ENCODE measurements around the gene VAMP2. TPM values are rescaled to one million over a fixed set of nuclear protein-coding genes. Genes with fewer than 3 reads are reported as not detected.
A peak's percentile ranks its signal among the peaks of the same experiment; 100 is the strongest.

VAMP2 gene
- total and polyA plus RNA-seq, 4 donors = 33.9 to 76.2 (median 45.8) TPM

DNA sequence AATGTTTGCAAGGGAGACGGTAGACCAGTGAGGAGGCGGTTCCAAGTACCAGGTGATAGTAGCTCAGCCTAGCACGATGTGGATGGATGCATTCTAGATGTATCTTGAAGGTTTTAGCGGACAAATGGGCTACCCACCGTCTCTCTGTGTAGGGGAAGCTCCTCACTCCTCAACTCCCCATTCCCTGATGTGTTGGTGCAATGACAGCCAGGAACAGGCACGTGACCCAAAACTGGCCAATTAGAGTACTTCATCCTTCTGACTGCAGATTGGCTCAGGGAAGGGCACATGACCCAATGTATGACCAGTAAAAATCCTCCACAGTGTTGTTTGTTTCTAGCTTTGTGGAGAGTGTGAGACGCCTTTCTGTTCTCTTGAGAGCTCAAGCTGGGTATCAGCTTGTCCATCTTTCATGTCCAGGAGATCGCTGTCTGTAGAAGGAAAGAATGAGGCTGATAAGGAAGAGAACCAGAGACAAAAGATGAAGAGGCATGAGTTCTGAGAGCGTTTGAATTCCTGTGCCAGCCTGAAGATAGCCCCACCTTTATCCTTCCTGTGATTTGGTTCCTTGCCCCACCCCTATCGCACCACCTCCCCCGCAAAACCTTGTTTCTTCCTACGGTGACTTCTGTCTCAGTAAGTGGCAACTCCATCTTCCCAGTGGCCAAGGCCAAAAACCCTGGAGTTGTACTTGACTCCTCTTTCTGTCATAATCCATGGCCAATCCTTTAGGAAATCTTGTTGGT is 29.5 kb upstream of the VAMP2 start:
- WGBS, 2 donors = 13 to 17% methylated on average over 12 of the region's 12 CpGs
- ATAC-seq (ENCODE audit: insufficient read depth, low FRiP score) (no peak), DNase-seq (peak; percentile 82 to 94 (median 93))
- no peak for TF ChIP-seq CTCF (IDR thresholded peaks at IDR 0.05; ENCODE audit: control extremely low read depth, extremely low read depth)
- no peaks in the 10 kb centered on the region for H3K27me3 ChIP-seq (ENCODE audit: control insufficient read depth in 3 of 3, insufficient read depth in 3 of 3, low read length in 2 of 3)
- peaks cover 10 to 34% (median 15%) of the 10 kb centered on the region in 5 donors for H3K4me1 ChIP-seq (ENCODE audit: control insufficient read depth in 5 of 5, insufficient read depth in 5 of 5, low read length in 5 of 5)
- H3K9ac ChIP-seq (ENCODE audit: insufficient read depth in 1 of 2, low read length in 2 of 2) = peak overlapping the region in 1 of 2 donors; percentile 59
- no peaks in the 10 kb centered on the region for H3K9me3 ChIP-seq (ENCODE audit: control insufficient read depth in 4 of 4, insufficient read depth in 3 of 4, low read length in 3 of 4)
- no peak overlapping the region for H3K4me3 ChIP-seq
- no peaks in the 10 kb centered on the region for H3K36me3 ChIP-seq (ENCODE audit: control insufficient read depth in 4 of 4, insufficient read depth in 4 of 4, low read length in 4 of 4)
- H3K27ac ChIP-seq (ENCODE audit: low read depth in 1 of 2, low read length in 1 of 2) = peak overlapping the region; percentile 68 to 95

GRCh38 chr17:8190506-8190905 is 27.8 kb upstream of the VAMP2 start:
- no peak for TF ChIP-seq CTCF (IDR thresholded peaks at IDR 0.05; ENCODE audit: control extremely low read depth, extremely low read depth)
- DNase-seq (no peak), ATAC-seq (ENCODE audit: insufficient read depth, low FRiP score) (no peak)
- Histone ChIP-seq H3K4me1 (ENCODE audit: control insufficient read depth in 5 of 5, insufficient read depth in 5 of 5, low read length in 5 of 5) (peaks cover 10 to 34% (median 15%) of the 10 kb centered on the region in 5 donors), H3K9me3 (ENCODE audit: control insufficient read depth in 4 of 4, insufficient read depth in 3 of 4, low read length in 3 of 4) (no peaks in the 10 kb centered on the region), H3K9ac (ENCODE audit: insufficient read depth in 1 of 2, low read length in 2 of 2) (no peak overlapping the region), H3K4me3 (no peak overlapping the region), H3K27ac (ENCODE audit: low read depth in 1 of 2, low read length in 1 of 2) (peak overlapping the region; percentile 69 to 76), H3K27me3 (ENCODE audit: control insufficient read depth in 3 of 3, insufficient read depth in 3 of 3, low read length in 2 of 3) (no peaks in the 10 kb centered on the region), H3K36me3 (ENCODE audit: control insufficient read depth in 4 of 4, insufficient read depth in 4 of 4, low read length in 4 of 4) (no peaks in the 10 kb centered on the region)
- 36 to 47% methylated on average over 6 of the region's 6 CpGs for WGBS, 2 donors

DNA sequence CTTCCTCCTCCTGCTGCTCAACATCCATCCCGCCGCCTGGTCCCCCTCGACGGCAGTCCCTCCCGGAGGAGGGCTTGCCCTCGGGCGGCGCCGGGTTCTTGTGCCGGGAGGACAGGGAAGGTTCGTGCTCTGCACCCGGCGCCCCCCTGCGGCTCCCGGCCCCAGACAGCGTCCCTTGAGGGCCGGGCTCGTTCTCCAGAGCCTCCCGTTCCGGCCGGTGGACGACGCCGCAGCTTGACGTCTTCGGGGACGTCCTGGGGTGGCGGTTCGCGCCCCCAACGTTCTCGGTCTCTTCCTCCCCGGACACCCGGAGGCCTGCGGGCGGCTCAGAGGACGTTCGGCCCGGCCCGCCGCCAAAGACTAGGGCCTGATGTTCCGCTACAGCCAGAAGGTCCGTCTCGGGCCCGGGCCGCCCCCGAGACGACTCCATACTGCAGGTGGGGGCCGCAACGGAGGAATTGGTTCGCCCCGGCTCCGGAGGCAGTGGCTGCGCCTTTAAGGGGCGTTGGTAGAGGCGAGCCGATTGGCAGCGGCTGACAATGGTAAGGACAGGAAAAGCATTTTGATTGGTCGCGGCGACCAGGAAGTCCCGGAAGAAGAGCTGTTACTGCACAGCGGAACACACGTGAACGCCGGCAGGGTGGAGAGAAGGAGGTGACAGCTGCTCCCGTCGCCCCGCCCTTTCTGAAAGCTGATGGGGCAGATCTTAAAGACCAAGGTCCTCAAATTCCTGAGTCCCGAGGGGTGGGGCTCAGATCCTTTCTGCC is 27.1 kb upstream of the VAMP2 start, which contains the start of gene BORCS6:
TSS of gene BORCS6 (minus strand) at position 470 of the 767 bp plus-strand sequence. CDS start at position 430, 40 bp downstream.
- Histone ChIP-seq H3K9me3 (ENCODE audit: control insufficient read depth in 4 of 4, insufficient read depth in 3 of 4, low read length in 3 of 4) (no peaks in the 10 kb centered on the region), H3K9ac (ENCODE audit: insufficient read depth in 1 of 2, low read length in 2 of 2) (peak within 1 kb of the TSS in 1 of 2 donors; percentile 29), H3K4me1 (ENCODE audit: control insufficient read depth in 5 of 5, insufficient read depth in 5 of 5, low read length in 5 of 5) (peaks cover 10 to 34% (median 15%) of the 10 kb centered on the region in 5 donors), H3K27ac (ENCODE audit: low read depth in 1 of 2, low read length in 1 of 2) (peak within 1 kb of the TSS; percentile 93 to 96), H3K4me3 (peak within 1 kb of the TSS; percentile 86), H3K27me3 (ENCODE audit: control insufficient read depth in 3 of 3, insufficient read depth in 3 of 3, low read length in 2 of 3) (no peaks in the 10 kb centered on the region), H3K36me3 (ENCODE audit: control insufficient read depth in 4 of 4, insufficient read depth in 4 of 4, low read length in 4 of 4) (no peaks in the 10 kb centered on the region)
- DNase-seq (peak; percentile 97 to 99 (median 98)), ATAC-seq (ENCODE audit: insufficient read depth, low FRiP score) (peak; percentile 74)
- TF ChIP-seq CTCF (IDR thresholded peaks at IDR 0.05; ENCODE audit: control extremely low read depth, extremely low read depth) = no peak
- 0 to 1% methylated on average over 67 to 70 of the region's 70 CpGs for WGBS, 2 donors
